ENCODE results near the gene FUT7.

FUT7 gene

DNA sequence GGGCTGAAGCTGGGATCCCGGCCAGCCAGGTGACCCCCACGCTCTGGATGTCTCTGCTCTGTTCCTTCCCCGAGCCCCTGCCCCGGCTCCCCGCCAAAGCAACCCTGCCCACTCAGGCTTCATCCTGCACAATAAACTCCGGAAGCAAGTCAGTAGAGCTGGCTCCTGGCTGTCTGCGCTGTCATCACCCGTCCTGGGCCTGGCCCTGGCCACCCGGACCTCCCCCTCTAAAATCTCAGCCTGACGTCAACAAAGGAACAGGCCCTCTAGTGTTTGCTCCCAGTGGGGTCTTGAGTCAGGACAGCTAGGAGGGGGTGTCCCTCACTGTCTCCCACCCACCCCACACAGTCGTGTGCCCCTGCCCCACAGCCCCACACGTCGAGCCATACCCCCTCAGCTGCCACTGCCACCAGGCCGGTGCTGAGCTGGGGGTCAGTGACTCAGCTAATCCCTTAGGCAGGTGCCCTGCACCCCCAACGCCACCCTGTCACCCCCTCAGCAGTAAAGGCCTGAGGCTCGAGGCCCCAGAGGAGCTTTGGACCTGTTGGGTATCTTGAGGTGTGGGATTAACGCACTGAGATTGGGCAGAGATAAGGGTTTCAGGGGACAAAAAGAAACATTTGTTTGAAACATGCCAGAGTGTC is 50.2 kb downstream of the FUT7 start:
- H3K27me3 ChIP-seq (ENCODE audit: insufficient read depth, low read length), result peaks cover 4% of the 10 kb centered on the region
- H3K9me3 ChIP-seq (ENCODE audit: low read length), result no peaks in the 10 kb centered on the region
- H4K20me1 ChIP-seq (ENCODE audit: insufficient read depth, low read length), result no peaks in the 10 kb centered on the region
- no peak overlapping the region for H3K9ac ChIP-seq (ENCODE audit: low read length)
- H2AFZ ChIP-seq (ENCODE audit: low read length), result no peak overlapping the region
- no peaks in the 10 kb centered on the region for H3F3A ChIP-seq (ENCODE audit: insufficient read depth, low read length)
- H3K27ac ChIP-seq (ENCODE audit: low read depth, low read length, poor library complexity, severe bottlenecking), result no peak overlapping the region
- H3K36me3 ChIP-seq (ENCODE audit: insufficient read depth, low read length), result no peaks in the 10 kb centered on the region
- no peaks in the 10 kb centered on the region for H3K4me1 ChIP-seq (ENCODE audit: insufficient read depth, low read length, severe bottlenecking)
- H3K9me2 ChIP-seq (ENCODE audit: low read depth, low read length), result no peaks in the 10 kb centered on the region
- H3K4me3 ChIP-seq (ENCODE audit: low read depth, low read length, poor library complexity, severe bottlenecking), result no peak overlapping the region
- no peaks in the 10 kb centered on the region for H3K79me2 ChIP-seq (ENCODE audit: insufficient read depth, low read length)
- H3K4me2 ChIP-seq (ENCODE audit: low read length), result no peak overlapping the region
- TF ChIP-seq, protein P1, sequence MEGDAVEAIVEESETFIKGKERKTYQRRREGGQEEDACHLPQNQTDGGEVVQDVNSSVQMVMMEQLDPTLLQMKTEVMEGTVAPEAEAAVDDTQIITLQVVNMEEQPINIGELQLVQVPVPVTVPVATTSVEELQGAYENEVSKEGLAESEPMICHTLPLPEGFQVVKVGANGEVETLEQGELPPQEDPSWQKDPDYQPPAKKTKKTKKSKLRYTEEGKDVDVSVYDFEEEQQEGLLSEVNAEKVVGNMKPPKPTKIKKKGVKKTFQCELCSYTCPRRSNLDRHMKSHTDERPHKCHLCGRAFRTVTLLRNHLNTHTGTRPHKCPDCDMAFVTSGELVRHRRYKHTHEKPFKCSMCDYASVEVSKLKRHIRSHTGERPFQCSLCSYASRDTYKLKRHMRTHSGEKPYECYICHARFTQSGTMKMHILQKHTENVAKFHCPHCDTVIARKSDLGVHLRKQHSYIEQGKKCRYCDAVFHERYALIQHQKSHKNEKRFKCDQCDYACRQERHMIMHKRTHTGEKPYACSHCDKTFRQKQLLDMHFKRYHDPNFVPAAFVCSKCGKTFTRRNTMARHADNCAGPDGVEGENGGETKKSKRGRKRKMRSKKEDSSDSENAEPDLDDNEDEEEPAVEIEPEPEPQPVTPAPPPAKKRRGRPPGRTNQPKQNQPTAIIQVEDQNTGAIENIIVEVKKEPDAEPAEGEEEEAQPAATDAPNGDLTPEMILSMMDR (IDR thresholded peaks at IDR 0.05; ENCODE audit: low read length), result no peak
- no peak for TF ChIP-seq EZH2 (IDR thresholded peaks at IDR 0.05; ENCODE audit: borderline replicate concordance, low read length)

DNA sequence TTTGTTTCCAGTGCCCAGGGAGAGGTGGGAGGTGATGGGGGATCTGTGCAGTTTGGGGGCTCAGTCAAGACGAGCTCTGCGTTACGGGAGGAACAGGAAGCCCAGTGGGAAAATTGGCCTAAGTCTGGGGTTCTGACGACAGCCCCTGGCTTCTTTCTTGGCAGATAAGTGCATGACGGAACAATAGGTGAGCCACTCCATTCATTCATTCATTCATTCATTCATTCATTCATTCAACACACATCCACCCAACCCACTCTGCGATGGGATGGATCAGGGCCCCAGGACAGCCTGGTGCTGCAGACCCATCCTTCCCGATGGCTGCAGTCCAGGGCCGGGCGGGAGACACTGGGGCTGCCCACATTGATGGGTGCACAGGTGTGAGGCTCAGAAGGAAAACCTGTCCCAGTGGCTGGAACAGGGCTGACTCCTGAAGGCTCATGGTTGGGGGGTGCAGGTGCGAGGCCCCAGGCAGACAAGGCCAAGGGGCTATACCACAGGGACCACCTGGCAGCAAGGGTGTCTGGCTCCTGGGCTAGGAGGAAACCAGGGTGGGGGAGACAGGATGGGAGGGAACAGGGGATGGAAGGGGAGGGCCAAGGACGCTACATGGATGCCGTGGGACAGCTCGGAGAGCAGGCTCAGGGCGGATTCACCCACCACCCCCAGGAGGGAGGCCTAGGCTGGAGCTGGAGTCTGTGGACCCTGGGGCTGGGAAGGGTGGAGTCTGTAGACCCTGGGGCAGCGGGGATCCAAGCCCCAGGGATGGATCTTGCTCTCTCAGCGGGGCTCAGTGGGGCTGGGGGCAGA is 51.0 kb downstream of the FUT7 start:
- H3K79me2 ChIP-seq (ENCODE audit: insufficient read depth, low read length), result no peaks in the 10 kb centered on the region
- no peak overlapping the region for H2AFZ ChIP-seq (ENCODE audit: low read length)
- peaks cover 4% of the 10 kb centered on the region for H3K27me3 ChIP-seq (ENCODE audit: insufficient read depth, low read length)
- H3K9me3 ChIP-seq (ENCODE audit: low read length), result no peaks in the 10 kb centered on the region
- H3K36me3 ChIP-seq (ENCODE audit: insufficient read depth, low read length), result no peaks in the 10 kb centered on the region
- H3K4me1 ChIP-seq (ENCODE audit: insufficient read depth, low read length, severe bottlenecking), result no peaks in the 10 kb centered on the region
- no peak overlapping the region for H3K27ac ChIP-seq (ENCODE audit: low read depth, low read length, poor library complexity, severe bottlenecking)
- no peak overlapping the region for H3K4me3 ChIP-seq (ENCODE audit: low read depth, low read length, poor library complexity, severe bottlenecking)
- no peaks in the 10 kb centered on the region for H3K9me2 ChIP-seq (ENCODE audit: low read depth, low read length)
- H4K20me1 ChIP-seq (ENCODE audit: insufficient read depth, low read length), result no peaks in the 10 kb centered on the region
- no peak overlapping the region for H3K4me2 ChIP-seq (ENCODE audit: low read length)
- TF ChIP-seq, protein P1 (IDR thresholded peaks at IDR 0.05; ENCODE audit: low read length), result no peak
- no peak for TF ChIP-seq EZH2 (IDR thresholded peaks at IDR 0.05; ENCODE audit: borderline replicate concordance, low read length)
- H3K9ac ChIP-seq (ENCODE audit: low read length), result no peak overlapping the region
- no peaks in the 10 kb centered on the region for H3F3A ChIP-seq (ENCODE audit: insufficient read depth, low read length)
